Forelimb muscle (tissue), 1 donor: ENCODE results near the gene DNAJB4. TPM values are rescaled to one million over a fixed set of nuclear protein-coding genes. Genes with fewer than 3 reads are reported as not detected.
"Not testable (repeated sequence)": the region's sequence is repeated elsewhere in the genome, so short reads cannot be mapped to it uniquely, and the experiment has no call there.

Source experiments
- DNase-seq: peaks from one replicate; pipeline ENCODE4 v3.0.0-alpha.2; 2013; ENCODE audit warnings: low read depth
- polyA plus RNA-seq: library from polyadenylated mRNA; unstranded; fragments of 120-200 nt; gene quantifications from one replicate; pipeline ENCODE4 v1.2.1, GENCODE V29; 2013; ENCODE audit not compliant: insufficient read length

Gene DNAJB4
- polyA plus RNA-seq, 1 donor, result 87.0 TPM

- DNase-seq, result no peak
These were observed 57.2 kb downstream of the DNAJB4 start for GRCh38 chr1:78061825-78062523.

- not testable (repeated sequence) for DNase-seq
These were observed 60.1 kb downstream of the DNAJB4 start for GRCh38 chr1:78064886-78065285.

Other genes starting within 250 kb of the DNAJB4 start
- 35.9 TPM for gene USP33, start 245.1 kb upstream of the DNAJB4 start, polyA plus RNA-seq
- gene MIGA1, start 225.3 kb upstream of the DNAJB4 start, polyA plus RNA-seq, result 9.0 TPM
- gene NEXN, start 116.3 kb upstream of the DNAJB4 start, polyA plus RNA-seq, result 288 TPM
- 174 TPM for gene FUBP1, start 25.9 kb upstream of the DNAJB4 start, polyA plus RNA-seq
- 0.78 TPM for gene GIPC2, start 41.0 kb downstream of the DNAJB4 start, polyA plus RNA-seq